Measurements from ENCODE around the gene CENPM. TPM values are rescaled to one million over a fixed set of nuclear protein-coding genes. Genes with fewer than 3 reads are reported as not detected.

Gene CENPM
- total and polyA plus RNA-seq, 2 donors (not counting 3 experiments of a cell fraction or from before 2014, with no cell fraction given) = 34.5 to 37.4 TPM

DNA sequence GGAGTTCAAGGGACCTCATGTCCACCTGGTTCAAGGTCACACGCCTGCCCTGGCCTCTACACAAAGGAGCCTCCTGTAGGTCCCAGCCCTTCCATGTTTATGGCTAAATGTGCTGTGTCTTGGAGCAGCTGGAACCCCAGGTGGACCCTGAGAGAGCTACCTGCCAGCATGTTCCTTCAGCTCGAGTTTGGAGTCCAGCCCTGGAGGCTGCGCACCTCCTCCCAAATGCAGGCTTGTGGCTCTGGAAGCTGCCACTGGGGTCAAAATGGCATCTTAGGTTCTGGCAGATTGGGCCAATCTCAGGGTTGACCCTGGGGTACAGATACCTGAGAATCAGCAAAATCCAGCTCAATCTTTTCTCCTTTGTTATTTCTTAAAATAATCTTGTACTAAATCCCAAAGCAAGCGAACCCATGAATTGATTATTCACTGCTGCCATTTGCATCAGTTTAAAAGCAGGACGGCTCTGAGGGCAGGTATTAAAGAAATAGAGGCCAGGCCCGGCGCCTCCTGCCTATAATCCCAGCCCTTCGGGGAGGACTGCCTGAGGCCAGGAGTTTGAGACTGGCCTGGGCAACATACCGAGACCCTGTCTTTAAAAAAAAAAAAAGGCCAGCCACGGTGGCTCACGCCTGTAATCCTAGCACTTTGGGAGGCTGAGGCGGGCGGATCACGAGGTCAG is 23.2 kb downstream of the CENPM start:
- POLR2A ChIA-PET = no interaction called here
- intact Hi-C loops (cut with micrococcal nuclease) (no loop called here), dilution Hi-C loops (cut with MboI; ENCODE audit: extremely low pct_ligation_motif_present, low sequenced_read_pairs) (no loop called here)
- no peaks in the 10 kb centered on the region for H4K20me1 ChIP-seq (replicated peaks; ENCODE audit: control insufficient read depth, extremely low read depth, insufficient read depth, low read length)
- no peaks in the 10 kb centered on the region for H3K9me1 ChIP-seq (replicated peaks; ENCODE audit: control insufficient read depth, extremely low read depth, insufficient read depth, low read length)
- H3K27ac ChIP-seq (ENCODE audit: insufficient read depth, low read depth, low read length) = no peak overlapping the region
- TF ChIP-seq, protein P1, sequence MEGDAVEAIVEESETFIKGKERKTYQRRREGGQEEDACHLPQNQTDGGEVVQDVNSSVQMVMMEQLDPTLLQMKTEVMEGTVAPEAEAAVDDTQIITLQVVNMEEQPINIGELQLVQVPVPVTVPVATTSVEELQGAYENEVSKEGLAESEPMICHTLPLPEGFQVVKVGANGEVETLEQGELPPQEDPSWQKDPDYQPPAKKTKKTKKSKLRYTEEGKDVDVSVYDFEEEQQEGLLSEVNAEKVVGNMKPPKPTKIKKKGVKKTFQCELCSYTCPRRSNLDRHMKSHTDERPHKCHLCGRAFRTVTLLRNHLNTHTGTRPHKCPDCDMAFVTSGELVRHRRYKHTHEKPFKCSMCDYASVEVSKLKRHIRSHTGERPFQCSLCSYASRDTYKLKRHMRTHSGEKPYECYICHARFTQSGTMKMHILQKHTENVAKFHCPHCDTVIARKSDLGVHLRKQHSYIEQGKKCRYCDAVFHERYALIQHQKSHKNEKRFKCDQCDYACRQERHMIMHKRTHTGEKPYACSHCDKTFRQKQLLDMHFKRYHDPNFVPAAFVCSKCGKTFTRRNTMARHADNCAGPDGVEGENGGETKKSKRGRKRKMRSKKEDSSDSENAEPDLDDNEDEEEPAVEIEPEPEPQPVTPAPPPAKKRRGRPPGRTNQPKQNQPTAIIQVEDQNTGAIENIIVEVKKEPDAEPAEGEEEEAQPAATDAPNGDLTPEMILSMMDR (IDR thresholded peaks at IDR 0.05; ENCODE audit: extremely low read depth in 1 of 2, insufficient read depth in 1 of 2, low read depth in 1 of 2, low read length in 2 of 2) = no peak
- no peak for TF ChIP-seq JUN (IDR thresholded peaks at IDR 0.05; ENCODE audit: borderline replicate concordance, insufficient read depth, insufficient read length, low read depth)
- no peak for TF ChIP-seq FOS (IDR thresholded peaks at IDR 0.05; ENCODE audit: borderline replicate concordance, insufficient read depth, low read length)
- no peak for TF ChIP-seq EZH2 (IDR thresholded peaks at IDR 0.05; ENCODE audit: borderline replicate concordance, low read depth, low read length, severe bottlenecking)
- TF ChIP-seq, protein P2, sequence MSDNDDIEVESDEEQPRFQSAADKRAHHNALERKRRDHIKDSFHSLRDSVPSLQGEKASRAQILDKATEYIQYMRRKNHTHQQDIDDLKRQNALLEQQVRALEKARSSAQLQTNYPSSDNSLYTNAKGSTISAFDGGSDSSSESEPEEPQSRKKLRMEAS (IDR thresholded peaks at IDR 0.05; ENCODE audit: insufficient read depth, insufficient read length) = no peak
- no peak for TF ChIP-seq GATA2 (IDR thresholded peaks at IDR 0.05; ENCODE audit: insufficient read depth, insufficient read length, low read depth, low read length)
- no peak for TF ChIP-seq MYC (IDR thresholded peaks at IDR 0.05; ENCODE audit: low read depth, low read length)
- no peak for TF ChIP-seq POLR2A (IDR thresholded peaks at IDR 0.05; ENCODE audit: low read depth, low read length)
- TF ChIP-seq POLR2AphosphoS5 (IDR thresholded peaks at IDR 0.05; ENCODE audit: insufficient read depth, low read depth, low read length) = no peak
- CTCF ChIA-PET = interaction anchor here (1.1 to 5.6 kb wide), 5 partner anchors 9 to 227 kb away, joined by 3 to 62 read pairs (median 27); partner anchors contain the start of gene SHISA8
- H3K36me3 ChIP-seq (ENCODE audit: control insufficient read depth in 2 of 2, extremely low read depth in 1 of 2, insufficient read depth in 2 of 2, low read length in 2 of 2) = no peaks in the 10 kb centered on the region
- H3K79me2 ChIP-seq (ENCODE audit: control insufficient read depth, insufficient read depth, low read length) = no peaks in the 10 kb centered on the region
- H3K4me3 ChIP-seq (replicated peaks in 1 of 3; ENCODE audit: insufficient read depth in 1 of 3, low read depth in 1 of 3, low read length in 3 of 3) = no peak overlapping the region
- peaks cover 9 to 14% of the 10 kb centered on the region in 2 experiments for H3K27me3 ChIP-seq (ENCODE audit: control insufficient read depth in 2 of 2, insufficient read depth in 2 of 2, low read length in 2 of 2)
- H3K9me3 ChIP-seq (replicated peaks; ENCODE audit: control insufficient read depth, insufficient read depth, low read length) = no peaks in the 10 kb centered on the region
- BruUV-seq (replicated peaks) = no TSS peak
- no peak overlapping the region for H3K9ac ChIP-seq (replicated peaks; ENCODE audit: extremely low read depth, insufficient read depth, low read length)
- no peak for DNase-seq (ENCODE audit: low read depth, low spot score)
- FAIRE-seq = no peak
- no peak overlapping the region for H3K4me2 ChIP-seq (ENCODE audit: insufficient read depth, low read length)
- peaks cover 10% of the 10 kb centered on the region for H3K4me1 ChIP-seq (ENCODE audit: control insufficient read depth, extremely low read depth, insufficient read depth, low read length)
- H2AFZ ChIP-seq (ENCODE audit: low read depth, low read length) = no peak overlapping the region
